DND-41 (cell line): ENCODE data around the gene ZMIZ1.

Source experiments
- ATAC-seq: fragments of 200-7000 bp; cut with Tn5 transposase; 3 replicates; pipeline ENCODE4 v1.9.1; 2021; ENCODE audit warnings: low read depth; ENCODE audit not compliant: insufficient read depth
- DNase-seq: peaks from one replicate; pipeline ENCODE4 v3.0.0-alpha.2; 2020
- H2AFZ ChIP-seq: 2 replicates; pipeline ENCODE4 v1.6.0; 2012; ENCODE audit warnings: low read depth, low read length
- H3K27ac ChIP-seq: 2 replicates; pipeline ENCODE4 v1.5.1; 2012; ENCODE audit warnings: low read length, inconsistent platforms
- H3K27me3 ChIP-seq: fragments of 200-600 bp; sonication (generic); 2 replicates; pipeline ENCODE4 v1.6.0; 2012; ENCODE audit warnings: low read length, mild to moderate bottlenecking, inconsistent platforms; ENCODE audit not compliant: insufficient read depth, poor library complexity
- H3K36me3 ChIP-seq: 2 replicates; pipeline ENCODE4 v1.5.1; 2012; ENCODE audit warnings: low read length, inconsistent platforms; ENCODE audit not compliant: insufficient read depth
- H3K4me1 ChIP-seq: 2 replicates; pipeline ENCODE4 v1.5.1; 2012; ENCODE audit warnings: mild to moderate bottlenecking, low read length; ENCODE audit not compliant: insufficient read depth
- H3K4me2 ChIP-seq: 2 replicates; pipeline ENCODE4 v1.6.0; 2012; ENCODE audit warnings: mild to moderate bottlenecking, moderate library complexity, low read length, inconsistent platforms; ENCODE audit not compliant: insufficient read depth
- H3K4me3 ChIP-seq, 2 experiments: fragments of 200-600 bp in 1 of 2; shearing (Covaris generic) in 1 of 2; 2 replicates each; pipeline ENCODE4 v1.5.1; 2012 to 2016; ENCODE audit warnings: inconsistent platforms in 2 of 2, low read length in 2 of 2, mild to moderate bottlenecking in 2 of 2, low read depth in 1 of 2, moderate library complexity in 1 of 2
- H3K79me2 ChIP-seq: 2 replicates; pipeline ENCODE4 v1.6.0; 2012; ENCODE audit warnings: low read length, inconsistent platforms; ENCODE audit not compliant: insufficient read depth
- H3K9ac ChIP-seq: 2 replicates; pipeline ENCODE4 v1.6.0; 2012; ENCODE audit warnings: low read depth, mild to moderate bottlenecking, inconsistent platforms, low read length, moderate library complexity
- H3K9me3 ChIP-seq: 2 replicates; pipeline ENCODE4 v1.5.1; 2012; ENCODE audit warnings: low read length, moderate library complexity, mild to moderate bottlenecking, inconsistent platforms; ENCODE audit not compliant: insufficient read depth, severe bottlenecking
- H4K20me1 ChIP-seq: 2 replicates; pipeline ENCODE4 v1.6.0; 2012; ENCODE audit warnings: low read length; ENCODE audit not compliant: insufficient read depth
- CTCF ChIP-seq: IDR thresholded peaks from 2 replicates; pipeline ENCODE4 v1.5.1; 2012; ENCODE audit warnings: borderline replicate concordance, low read length, moderate library complexity, mild to moderate bottlenecking; ENCODE audit not compliant: poor library complexity, severe bottlenecking; ENCODE audit errors: extremely low read depth
- EZH2 ChIP-seq: IDR thresholded peaks from 3 replicates; pipeline ENCODE4 v1.6.1; 2012; ENCODE audit warnings: borderline replicate concordance, low read depth, mild to moderate bottlenecking, moderate library complexity, low read length, inconsistent platforms; ENCODE audit not compliant: severe bottlenecking

Gene ZMIZ1

GRCh38 chr10:79179164-79179956 lies 110.6 kb downstream of the ZMIZ1 start:
- Histone ChIP-seq H3K36me3 (peaks cover 27% of the 10 kb centered on the region), H3K4me3 (no peak overlapping the region), H2AFZ (no peak overlapping the region), H3K4me1 (no peaks in the 10 kb centered on the region), H3K4me2 (no peak overlapping the region), H3K9ac (no peak overlapping the region), H3K79me2 (no peaks in the 10 kb centered on the region), H3K27me3 (no peaks in the 10 kb centered on the region), H4K20me1 (peaks cover 57% of the 10 kb centered on the region), H3K9me3 (no peaks in the 10 kb centered on the region), H3K27ac (no peak overlapping the region)
- TF ChIP-seq EZH2: no peak
- no peak for DNase-seq
- ATAC-seq: no peak

- TF ChIP-seq CTCF (no peak), EZH2 (no peak)
- Histone ChIP-seq H3K36me3 (peaks cover 28% of the 10 kb centered on the region), H3K9me3 (no peaks in the 10 kb centered on the region), H3K27me3 (no peaks in the 10 kb centered on the region), H3K27ac (no peak overlapping the region), H3K79me2 (no peaks in the 10 kb centered on the region), H3K4me3 (no peak overlapping the region), H3K4me1 (no peaks in the 10 kb centered on the region), H3K9ac (no peak overlapping the region), H3K4me2 (no peak overlapping the region), H2AFZ (no peak overlapping the region), H4K20me1 (peaks cover 58% of the 10 kb centered on the region)
- ATAC-seq: no peak
- no peak for DNase-seq
Measured at GRCh38 chr10:79179957-79180309, 111.2 kb downstream of the ZMIZ1 start.

GRCh38 chr10:79180414-79181221 lies 111.9 kb downstream of the ZMIZ1 start:
- no peak overlapping the region for H3K4me3 ChIP-seq
- H3K27me3 ChIP-seq: no peaks in the 10 kb centered on the region
- H3K36me3 ChIP-seq: peaks cover 28% of the 10 kb centered on the region
- no peak overlapping the region for H3K4me2 ChIP-seq
- no peaks in the 10 kb centered on the region for H3K9me3 ChIP-seq
- no peaks in the 10 kb centered on the region for H3K4me1 ChIP-seq
- H2AFZ ChIP-seq: no peak overlapping the region
- peaks cover 53% of the 10 kb centered on the region for H4K20me1 ChIP-seq
- DNase-seq: no peak
- no peaks in the 10 kb centered on the region for H3K79me2 ChIP-seq
- H3K9ac ChIP-seq: no peak overlapping the region
- no peak for TF ChIP-seq CTCF
- no peak for TF ChIP-seq EZH2
- no peak overlapping the region for H3K27ac ChIP-seq
- ATAC-seq: no peak

GRCh38 chr10:79181227-79181626 lies 112.5 kb downstream of the ZMIZ1 start:
- Histone ChIP-seq H3K4me3 (no peak overlapping the region), H4K20me1 (peaks cover 51% of the 10 kb centered on the region), H3K4me2 (no peak overlapping the region), H3K79me2 (no peaks in the 10 kb centered on the region), H3K9ac (no peak overlapping the region), H2AFZ (no peak overlapping the region), H3K4me1 (no peaks in the 10 kb centered on the region), H3K27me3 (no peaks in the 10 kb centered on the region), H3K27ac (no peak overlapping the region), H3K9me3 (no peaks in the 10 kb centered on the region), H3K36me3 (peaks cover 26% of the 10 kb centered on the region)
- ATAC-seq (no peak), DNase-seq (no peak)
- TF ChIP-seq CTCF (no peak), EZH2 (no peak)
